H9 (cell line): ENCODE measurements around the gene NR2F1-AS1. TPM values are rescaled to one million over a fixed set of nuclear protein-coding genes. Genes with fewer than 3 reads are reported as not detected.

Experiments used
- DNase-seq: peaks from one replicate; pipeline ENCODE4 v3.0.0-alpha.2; 2017
- H2AFZ ChIP-seq: one replicate; pipeline ENCODE4 v1.6.1; 2013; ENCODE audit warnings: mild to moderate bottlenecking, low read length, control low read depth, moderate library complexity
- H2AK5ac ChIP-seq: 2 replicates; pipeline ENCODE4 v1.6.1; 2013; ENCODE audit warnings: low read length, control low read depth, mixed read lengths; ENCODE audit not compliant: insufficient read length
- H2BK120ac ChIP-seq: one replicate; pipeline ENCODE4 v1.6.1; 2013; ENCODE audit warnings: low read depth, mild to moderate bottlenecking, low read length, control low read depth, inconsistent platforms; ENCODE audit not compliant: poor library complexity, severe bottlenecking
- H2BK12ac ChIP-seq: 2 replicates; pipeline ENCODE4 v1.6.1; 2013; ENCODE audit warnings: low read length, control low read depth, mixed read lengths, low read depth; ENCODE audit not compliant: insufficient read length
- H2BK15ac ChIP-seq: 2 replicates; pipeline ENCODE4 v1.6.1; 2013; ENCODE audit warnings: low read depth, low read length, control low read depth
- H2BK20ac ChIP-seq: one replicate; pipeline ENCODE4 v1.6.1; 2013; ENCODE audit warnings: low read depth, mild to moderate bottlenecking, low read length, control low read depth, inconsistent platforms; ENCODE audit not compliant: poor library complexity, severe bottlenecking
- H2BK5ac ChIP-seq: 2 replicates; pipeline ENCODE4 v1.6.1; 2013; ENCODE audit warnings: low read length, control low read depth, mixed read lengths; ENCODE audit not compliant: insufficient read length
- H3K14ac ChIP-seq: 2 replicates; pipeline ENCODE4 v1.6.1; 2013; ENCODE audit warnings: low read length, control low read depth; ENCODE audit not compliant: insufficient read depth
- H3K18ac ChIP-seq: 2 replicates; pipeline ENCODE4 v1.6.1; 2013; ENCODE audit warnings: low read depth, mild to moderate bottlenecking, mixed read lengths, low read length, control low read depth; ENCODE audit not compliant: insufficient read length
- H3K23ac ChIP-seq: 2 replicates; pipeline ENCODE4 v1.6.1; 2013; ENCODE audit warnings: low read length, control low read depth, mixed read lengths, low read depth; ENCODE audit not compliant: insufficient read length
- H3K23me2 ChIP-seq: 2 replicates; pipeline ENCODE4 v1.6.1; 2013; ENCODE audit warnings: low read depth, mild to moderate bottlenecking, mixed read lengths, low read length, control low read depth; ENCODE audit not compliant: insufficient read length, poor library complexity, severe bottlenecking
- H3K27ac ChIP-seq: 2 replicates; pipeline ENCODE4 v1.5.1; 2013; ENCODE audit warnings: low read length, control low read depth, mixed read lengths, low read depth; ENCODE audit not compliant: insufficient read length
- H3K27me3 ChIP-seq: 2 replicates; pipeline ENCODE4 v1.6.1; 2013; ENCODE audit warnings: low read length, control low read depth, inconsistent platforms; ENCODE audit not compliant: insufficient read depth
- H3K4ac ChIP-seq: 2 replicates; pipeline ENCODE4 v1.6.1; 2013; ENCODE audit warnings: low read depth, mild to moderate bottlenecking, control low read depth, inconsistent platforms, low read length, moderate library complexity
- H3K4me1 ChIP-seq: 2 replicates; pipeline ENCODE4 v1.6.1; 2013; ENCODE audit warnings: low read length, control low read depth, inconsistent platforms; ENCODE audit not compliant: insufficient read depth
- H3K4me2 ChIP-seq: 2 replicates; pipeline ENCODE4 v1.6.1; 2013; ENCODE audit warnings: low read length, control low read depth, mixed read lengths; ENCODE audit not compliant: insufficient read length, insufficient read depth
- H3K56ac ChIP-seq: 2 replicates; pipeline ENCODE4 v1.6.1; 2013; ENCODE audit warnings: low read depth, mild to moderate bottlenecking, mixed read lengths, low read length, control low read depth; ENCODE audit not compliant: insufficient read length
- H3K79me1 ChIP-seq: 2 replicates; pipeline ENCODE4 v1.6.1; 2013; ENCODE audit warnings: low read depth, mild to moderate bottlenecking, moderate library complexity, low read length, control low read depth, inconsistent platforms; ENCODE audit not compliant: insufficient read depth, poor library complexity, severe bottlenecking
- H3K79me2 ChIP-seq: 2 replicates; pipeline ENCODE4 v1.6.1; 2013; ENCODE audit warnings: low read length, control low read depth, inconsistent platforms; ENCODE audit not compliant: insufficient read depth
- H3K9ac ChIP-seq: 2 replicates; pipeline ENCODE4 v1.6.1; 2013; ENCODE audit warnings: low read length, control low read depth, mixed read lengths; ENCODE audit not compliant: insufficient read length; ENCODE audit errors: extremely low read depth
- H3K9me3 ChIP-seq: one replicate; pipeline ENCODE4 v1.6.1; 2013; ENCODE audit warnings: low read depth, low read length, inconsistent platforms; ENCODE audit not compliant: control insufficient read depth
- H3T11ph ChIP-seq: one replicate; pipeline ENCODE4 v1.6.1; 2013; ENCODE audit warnings: mild to moderate bottlenecking, low read length, control low read depth, inconsistent platforms
- H4K20me1 ChIP-seq: one replicate; pipeline ENCODE4 v1.6.1; 2013; ENCODE audit not compliant: control insufficient read depth, insufficient read length, insufficient read depth
- H4K5ac ChIP-seq: 2 replicates; pipeline ENCODE4 v1.6.1; 2013; ENCODE audit warnings: low read depth, mild to moderate bottlenecking, mixed read lengths, low read length, control low read depth; ENCODE audit not compliant: insufficient read length
- H4K8ac ChIP-seq: replicated peaks from 2 replicates; pipeline ENCODE4 v1.6.1; 2013; ENCODE audit warnings: low read length, control low read depth, mixed read lengths, low read depth; ENCODE audit not compliant: insufficient read length
- H4K91ac ChIP-seq: 2 replicates; pipeline ENCODE4 v1.6.1; 2013; ENCODE audit warnings: low read depth, mild to moderate bottlenecking, moderate library complexity, mixed read lengths, low read length, control low read depth; ENCODE audit not compliant: insufficient read length
- H3K27ac Mint-ChIP-seq, 3 experiments: 2 replicates in 2 of 3; 3 replicates in 1 of 3; pipeline ENCODE4 v1.8.0; 2020 to 2021; ENCODE audit warnings: mixed read lengths in 3 of 3, mild to moderate bottlenecking in 1 of 3, moderate library complexity in 1 of 3
- H3K27me3 Mint-ChIP-seq: 2 replicates; pipeline ENCODE4 v1.8.0; 2021; ENCODE audit warnings: low read depth, mild to moderate bottlenecking, moderate library complexity, mixed read lengths
- H3K36me3 Mint-ChIP-seq, 3 experiments: 2 replicates in 2 of 3; 3 replicates in 1 of 3; pipeline ENCODE4 v1.8.0; 2020 to 2021; ENCODE audit warnings: low read depth in 3 of 3, mixed read lengths in 3 of 3; ENCODE audit not compliant: insufficient read depth in 1 of 3
- H3K4me1 Mint-ChIP-seq, 2 experiments: 2 replicates each; pipeline ENCODE4 v1.8.0; 2020; ENCODE audit warnings: mixed read lengths in 2 of 2
- H3K4me3 Mint-ChIP-seq, 2 experiments: 2 replicates in 1 of 2; 3 replicates in 1 of 2; pipeline ENCODE4 v1.8.0; 2020 to 2021; ENCODE audit warnings: mild to moderate bottlenecking in 2 of 2, mixed read lengths in 2 of 2, moderate library complexity in 1 of 2
- H3K9me3 Mint-ChIP-seq, 2 experiments: 2 replicates in 1 of 2; 3 replicates in 1 of 2; pipeline ENCODE4 v1.8.0; 2020; ENCODE audit warnings: mild to moderate bottlenecking in 2 of 2, mixed read lengths in 2 of 2, moderate library complexity in 1 of 2
- CTCF ChIP-seq: fragments of 200-600 bp; sonication (generic); conservative IDR thresholded peaks from 3 replicates; pipeline ENCODE4 v1.8.0; 2021; ENCODE audit warnings: antibody characterized with exemption, mild to moderate bottlenecking
- WGBS: extraction: QIAGEN DNeasy Blood & Tissue Kit; methylation state at CpG from one replicate; pipeline ENCODE4 v1.1.7; 2013; ENCODE audit warnings: missing lambda C conversion rate, low lambda C conversion rate, mixed read lengths; ENCODE audit not compliant: insufficient read length; ENCODE audit errors: extremely low coverage; 5-methylcytosine and 5-hydroxymethylcytosine counted together
- total RNA-seq: library from RNA; stranded (reverse); gene quantifications from 2 replicates; pipeline ENCODE4 v1.2.1, GENCODE V29; 2021

The NR2F1-AS1 gene
- total RNA-seq, 1 experiment from 2014 or later, result 1.9 TPM

GRCh38 chr5:93593476-93594131, 12.6 kb upstream of the NR2F1-AS1 start:
- peak overlapping the region; percentile 1 for H3K4me2 ChIP-seq
- H3K79me1 ChIP-seq, result no peaks in the 10 kb centered on the region
- no peak overlapping the region for H2BK120ac ChIP-seq
- no peaks in the 10 kb centered on the region for H3K79me2 ChIP-seq
- H3K23ac ChIP-seq, result no peak overlapping the region
- H4K8ac ChIP-seq, result no peak overlapping the region
- no peaks in the 10 kb centered on the region for H3K4me1 ChIP-seq
- H3K9ac ChIP-seq, result no peak overlapping the region
- Mint-ChIP-seq H3K36me3 (peaks cover 0 to 1% (median 0%) of the 10 kb centered on the region in 3 experiments; a peak in 2 of 7 replicates), H3K27ac (no peak overlapping the region; a peak in 1 of 7 replicates), H3K9me3 (peaks cover 4 to 9% of the 10 kb centered on the region in 2 experiments; a peak in 3 of 5 replicates), H3K4me3 (peak overlapping the region in 1 of 2 experiments; percentile 56; a peak in 2 of 5 replicates), H3K4me1 (peaks cover 17 to 41% of the 10 kb centered on the region in 2 experiments), H3K27me3 (no peaks in the 10 kb centered on the region)
- H3K9me3 ChIP-seq, result no peaks in the 10 kb centered on the region
- no peak overlapping the region for H3K56ac ChIP-seq
- H2BK5ac ChIP-seq, result no peak overlapping the region
- no peak overlapping the region for H2BK12ac ChIP-seq
- no peak overlapping the region for H3T11ph ChIP-seq
- peak; percentile 70 for DNase-seq
- H2BK20ac ChIP-seq, result no peak overlapping the region
- no peak overlapping the region for H3K14ac ChIP-seq
- no peak overlapping the region for H3K4ac ChIP-seq
- H3K27me3 ChIP-seq, result peaks cover 97% of the 10 kb centered on the region
- no peak overlapping the region for H2AFZ ChIP-seq
- no peak overlapping the region for H2BK15ac ChIP-seq
- no peaks in the 10 kb centered on the region for H4K20me1 ChIP-seq
- H3K27ac ChIP-seq, result no peak overlapping the region
- WGBS, result no CpG with 5 or more reads among the region's 30 CpGs
- no peak for TF ChIP-seq CTCF
- H3K23me2 ChIP-seq, result peaks cover 7% of the 10 kb centered on the region
- H2AK5ac ChIP-seq, result no peak overlapping the region
- H3K18ac ChIP-seq, result no peak overlapping the region
- H4K5ac ChIP-seq, result no peak overlapping the region
- no peak overlapping the region for H4K91ac ChIP-seq
